Measurements from ENCODE around the gene GGPS1. TPM values are rescaled to one million over a fixed set of nuclear protein-coding genes. Genes with fewer than 3 reads are reported as not detected.
"Not testable (repeated sequence)": the region's sequence is repeated elsewhere in the genome, so short reads cannot be mapped to it uniquely, and the experiment has no call there.

GGPS1 gene
- 10 to 100 TPM; 18.9 to 26.5 (median 21.4) TPM for total RNA-seq

- Histone ChIP-seq H3K4me3 (peak within 1 kb of the TSS; percentile 99), H3K4me1 (peaks cover 58% of the 10 kb centered on the region), H3K36me3 (no peaks in the 10 kb centered on the region), H3K9me3 (no peaks in the 10 kb centered on the region), H3K27ac (peak within 1 kb of the TSS; percentile 97), H3K27me3 (no peaks in the 10 kb centered on the region)
- under 1% methylated on average over 49 of the region's 54 CpGs for WGBS
- DNase-seq (ENCODE audit: low spot score in 2 of 2): peak; percentile 99
- TF ChIP-seq POLR2A (IDR thresholded peaks at IDR 0.05) (peak; percentile 34 to 89), EP300 (IDR thresholded peaks at IDR 0.05) (no peak), POLR2AphosphoS5 (IDR thresholded peaks at IDR 0.05) (peak; percentile 7 to 86 (median 83)), CTCF (IDR thresholded peaks at IDR 0.05) (no peak)
Measured at GRCh38 chr1:235328271-235329138, at the start of gene GGPS1. GGPS1 (plus strand) TSS chr1:235328570; CDS start chr1:235335265, 6,695 bp downstream.

GRCh38 chr1:235278915-235279292 lies 49.5 kb upstream of the GGPS1 start:
- Histone ChIP-seq H3K27me3 (no peaks in the 10 kb centered on the region), H3K36me3 (no peaks in the 10 kb centered on the region), H3K4me3 (no peak overlapping the region), H3K4me1 (peaks cover 12% of the 10 kb centered on the region), H3K9me3 (no peaks in the 10 kb centered on the region), H3K27ac (no peak overlapping the region)
- no peak for TF ChIP-seq EP300 (IDR thresholded peaks at IDR 0.05)
- TF ChIP-seq POLR2AphosphoS5 (IDR thresholded peaks at IDR 0.05): no peak
- TF ChIP-seq POLR2A (IDR thresholded peaks at IDR 0.05): no peak
- TF ChIP-seq CTCF (IDR thresholded peaks at IDR 0.05): no peak
- no peak for DNase-seq (ENCODE audit: low spot score in 2 of 2)
- 71% methylated on average over 5 of the region's 5 CpGs for WGBS

GRCh38 chr1:235279694-235280093 lies 48.7 kb upstream of the GGPS1 start:
- no peak for TF ChIP-seq CTCF (IDR thresholded peaks at IDR 0.05)
- TF ChIP-seq EP300 (IDR thresholded peaks at IDR 0.05): no peak
- no peak for TF ChIP-seq POLR2AphosphoS5 (IDR thresholded peaks at IDR 0.05)
- H3K9me3 ChIP-seq: no peaks in the 10 kb centered on the region
- no peak overlapping the region for H3K4me3 ChIP-seq
- 92% methylated on average over 5 of the region's 5 CpGs for WGBS
- no peak overlapping the region for H3K27ac ChIP-seq
- no peaks in the 10 kb centered on the region for H3K27me3 ChIP-seq
- no peaks in the 10 kb centered on the region for H3K36me3 ChIP-seq
- DNase-seq (ENCODE audit: low spot score in 2 of 2): no peak
- peaks cover 16% of the 10 kb centered on the region for H3K4me1 ChIP-seq

- H3K4me1 ChIP-seq: peaks cover 19% of the 10 kb centered on the region
- TF ChIP-seq EP300 (IDR thresholded peaks at IDR 0.05) (no peak), CTCF (IDR thresholded peaks at IDR 0.05) (no peak), POLR2AphosphoS5 (IDR thresholded peaks at IDR 0.05) (no peak), POLR2A (IDR thresholded peaks at IDR 0.05) (no peak)
- no peaks in the 10 kb centered on the region for H3K9me3 ChIP-seq
- H3K27me3 ChIP-seq: no peaks in the 10 kb centered on the region
- DNase-seq (ENCODE audit: low spot score in 2 of 2): no peak
- H3K4me3 ChIP-seq: no peak overlapping the region
- WGBS: 93% methylated on average over 15 of the region's 15 CpGs
- no peaks in the 10 kb centered on the region for H3K36me3 ChIP-seq
- no peak overlapping the region for H3K27ac ChIP-seq
Measured at GRCh38 chr1:235280467-235280866, 47.9 kb upstream of the GGPS1 start.

- not testable (repeated sequence) for H3K4me3 ChIP-seq; DNase-seq (ENCODE audit: low spot score in 2 of 2); H3K27me3 ChIP-seq; H3K9me3 ChIP-seq; H3K27ac ChIP-seq; H3K36me3 ChIP-seq
- 95% methylated on average over 13 of the region's 13 CpGs for WGBS
- peaks cover 30% of the 10 kb centered on the region for H3K4me1 ChIP-seq
Measured at GRCh38 chr1:235283636-235284035, 44.7 kb upstream of the GGPS1 start.
